ENCODE data around the gene SLC10A3.

Gene SLC10A3

GRCh38 chrX:154488336-154489075 is 1.9 kb downstream of the SLC10A3 start:
- peaks cover 17% of the 10 kb centered on the region for H3K4me1 ChIP-seq (ENCODE audit: insufficient read depth, low read length)
- H3K9ac ChIP-seq (ENCODE audit: low read length): no peak overlapping the region
- no peak overlapping the region for H3K4me3 ChIP-seq (ENCODE audit: low read depth in 1 of 2, low read length in 2 of 2)
- no peaks in the 10 kb centered on the region for H3K27me3 ChIP-seq (ENCODE audit: control insufficient read depth in 1 of 2, insufficient read depth in 2 of 2, low read length in 2 of 2)
- H3K9me3 ChIP-seq (ENCODE audit: low read length): no peaks in the 10 kb centered on the region
- H3K27ac ChIP-seq (ENCODE audit: low read depth, low read length): no peak overlapping the region
- peaks cover 20% of the 10 kb centered on the region for H3K36me3 ChIP-seq (ENCODE audit: insufficient read depth, low read length)

GRCh38 chrX:154487518-154488290 is 2.7 kb downstream of the SLC10A3 start:
- Histone ChIP-seq H3K36me3 (ENCODE audit: insufficient read depth, low read length) (peaks cover 20% of the 10 kb centered on the region), H3K4me1 (ENCODE audit: insufficient read depth, low read length) (peaks cover 17% of the 10 kb centered on the region), H3K27me3 (ENCODE audit: control insufficient read depth in 1 of 2, insufficient read depth in 2 of 2, low read length in 2 of 2) (no peaks in the 10 kb centered on the region), H3K9ac (ENCODE audit: low read length) (no peak overlapping the region), H3K4me3 (ENCODE audit: low read depth in 1 of 2, low read length in 2 of 2) (no peak overlapping the region), H3K27ac (ENCODE audit: low read depth, low read length) (no peak overlapping the region), H3K9me3 (ENCODE audit: low read length) (no peaks in the 10 kb centered on the region)

- Histone ChIP-seq H3K9me3 (ENCODE audit: low read length) (no peaks in the 10 kb centered on the region), H3K9ac (ENCODE audit: low read length) (peak within 1 kb of the TSS; percentile 27), H3K27me3 (ENCODE audit: control insufficient read depth in 1 of 2, insufficient read depth in 2 of 2, low read length in 2 of 2) (no peaks in the 10 kb centered on the region), H3K4me1 (ENCODE audit: insufficient read depth, low read length) (peaks cover 17% of the 10 kb centered on the region), H3K36me3 (ENCODE audit: insufficient read depth, low read length) (peaks cover 20% of the 10 kb centered on the region), H3K27ac (ENCODE audit: low read depth, low read length) (peak within 1 kb of the TSS; percentile 58), H3K4me3 (ENCODE audit: low read depth in 1 of 2, low read length in 2 of 2) (peak within 1 kb of the TSS; percentile 54 to 56)
Measured at GRCh38 chrX:154486396-154487207, 3.8 kb downstream of the SLC10A3 start, which contains the start of gene UBL4A. UBL4A (minus strand) TSS chrX:154486615; CDS start chrX:154486584, 31 bp downstream.

GRCh38 chrX:154486052-154486395 is 4.4 kb downstream of the SLC10A3 start:
- Histone ChIP-seq H3K4me3 (ENCODE audit: low read depth in 1 of 2, low read length in 2 of 2) (peak overlapping the region; percentile 54 to 56), H3K36me3 (ENCODE audit: insufficient read depth, low read length) (peaks cover 20% of the 10 kb centered on the region), H3K27ac (ENCODE audit: low read depth, low read length) (peak overlapping the region; percentile 58), H3K9ac (ENCODE audit: low read length) (no peak overlapping the region), H3K9me3 (ENCODE audit: low read length) (no peaks in the 10 kb centered on the region), H3K4me1 (ENCODE audit: insufficient read depth, low read length) (peaks cover 17% of the 10 kb centered on the region), H3K27me3 (ENCODE audit: control insufficient read depth in 1 of 2, insufficient read depth in 2 of 2, low read length in 2 of 2) (no peaks in the 10 kb centered on the region)

- H3K4me3 ChIP-seq (ENCODE audit: low read depth in 1 of 2, low read length in 2 of 2): peak overlapping the region; percentile 54 to 56
- H3K27ac ChIP-seq (ENCODE audit: low read depth, low read length): peak overlapping the region; percentile 58
- no peaks in the 10 kb centered on the region for H3K9me3 ChIP-seq (ENCODE audit: low read length)
- H3K27me3 ChIP-seq (ENCODE audit: control insufficient read depth in 1 of 2, insufficient read depth in 2 of 2, low read length in 2 of 2): no peaks in the 10 kb centered on the region
- peak overlapping the region; percentile 27 for H3K9ac ChIP-seq (ENCODE audit: low read length)
- peaks cover 17% of the 10 kb centered on the region for H3K4me1 ChIP-seq (ENCODE audit: insufficient read depth, low read length)
- H3K36me3 ChIP-seq (ENCODE audit: insufficient read depth, low read length): peaks cover 20% of the 10 kb centered on the region
Measured at GRCh38 chrX:154485150-154486051, 5.0 kb downstream of the SLC10A3 start.

- peaks cover 20% of the 10 kb centered on the region for H3K36me3 ChIP-seq (ENCODE audit: insufficient read depth, low read length)
- H3K27ac ChIP-seq (ENCODE audit: low read depth, low read length): no peak overlapping the region
- no peak overlapping the region for H3K9ac ChIP-seq (ENCODE audit: low read length)
- H3K4me3 ChIP-seq (ENCODE audit: low read depth in 1 of 2, low read length in 2 of 2): no peak overlapping the region
- no peaks in the 10 kb centered on the region for H3K27me3 ChIP-seq (ENCODE audit: control insufficient read depth in 1 of 2, insufficient read depth in 2 of 2, low read length in 2 of 2)
- peaks cover 16% of the 10 kb centered on the region for H3K4me1 ChIP-seq (ENCODE audit: insufficient read depth, low read length)
- no peaks in the 10 kb centered on the region for H3K9me3 ChIP-seq (ENCODE audit: low read length)
Measured at GRCh38 chrX:154484255-154485149, 5.9 kb downstream of the SLC10A3 start.

GRCh38 chrX:154483325-154483724 is 7.1 kb downstream of the SLC10A3 start:
- H3K9ac ChIP-seq (ENCODE audit: low read length): no peak overlapping the region
- no peak overlapping the region for H3K27ac ChIP-seq (ENCODE audit: low read depth, low read length)

GRCh38 chrX:154482786-154483185 is 7.6 kb downstream of the SLC10A3 start:
- Histone ChIP-seq H3K36me3 (ENCODE audit: insufficient read depth, low read length) (peaks cover 15% of the 10 kb centered on the region), H3K9ac (ENCODE audit: low read length) (no peak overlapping the region), H3K4me3 (ENCODE audit: low read depth in 1 of 2, low read length in 2 of 2) (no peak overlapping the region), H3K4me1 (ENCODE audit: insufficient read depth, low read length) (peaks cover 10% of the 10 kb centered on the region), H3K27ac (ENCODE audit: low read depth, low read length) (no peak overlapping the region), H3K27me3 (ENCODE audit: control insufficient read depth in 1 of 2, insufficient read depth in 2 of 2, low read length in 2 of 2) (peaks cover 0 to 5% of the 10 kb centered on the region in 2 donors), H3K9me3 (ENCODE audit: low read length) (no peaks in the 10 kb centered on the region)

More at GRCh38 chrX:154483325-154483724, 7.1 kb downstream of the SLC10A3 start:
- Histone ChIP-seq H3K36me3 (ENCODE audit: insufficient read depth, low read length) (peaks cover 20% of the 10 kb centered on the region), H3K9me3 (ENCODE audit: low read length) (no peaks in the 10 kb centered on the region), H3K27me3 (ENCODE audit: control insufficient read depth in 1 of 2, insufficient read depth in 2 of 2, low read length in 2 of 2) (peaks cover 0 to 5% of the 10 kb centered on the region in 2 donors), H3K4me1 (ENCODE audit: insufficient read depth, low read length) (peaks cover 10% of the 10 kb centered on the region), H3K4me3 (ENCODE audit: low read depth in 1 of 2, low read length in 2 of 2) (no peak overlapping the region)

- Histone ChIP-seq H3K9me3 (ENCODE audit: low read length) (no peaks in the 10 kb centered on the region), H3K27me3 (ENCODE audit: control insufficient read depth in 1 of 2, insufficient read depth in 2 of 2, low read length in 2 of 2) (peaks cover 0 to 5% of the 10 kb centered on the region in 2 donors), H3K36me3 (ENCODE audit: insufficient read depth, low read length) (peaks cover 15% of the 10 kb centered on the region), H3K4me1 (ENCODE audit: insufficient read depth, low read length) (peaks cover 10% of the 10 kb centered on the region), H3K27ac (ENCODE audit: low read depth, low read length) (no peak overlapping the region), H3K9ac (ENCODE audit: low read length) (no peak overlapping the region), H3K4me3 (ENCODE audit: low read depth in 1 of 2, low read length in 2 of 2) (no peak overlapping the region)
Measured at GRCh38 chrX:154481911-154482601, 8.4 kb downstream of the SLC10A3 start.

All from muscle layer of colon (tissue), 2 donors.